CD14-positive monocyte (primary cell): Measurements from ENCODE around the gene PPP1R13B. TPM values are rescaled to one million over a fixed set of nuclear protein-coding genes. Genes with fewer than 3 reads are reported as not detected.

Source experiments
- DNase-seq, 3 donors: peaks; one replicate each; pipeline ENCODE4 v3.0.0-alpha.2; 2011 to 2022
- H2AFZ ChIP-seq: 2 replicates; pipeline ENCODE4 v1.6.0; 2012; ENCODE audit warnings: mild to moderate bottlenecking, low read depth, low read length, inconsistent platforms; ENCODE audit not compliant: insufficient read depth, poor library complexity, severe bottlenecking
- H3K27ac ChIP-seq, 2 donors: 1 replicate in 1 of 2; 2 replicates in 1 of 2; pipeline ENCODE4 v1.5.1; 2012 to 2013; ENCODE audit warnings: low read length in 2 of 2, control low read depth in 1 of 2, inconsistent platforms in 1 of 2, low read depth in 1 of 2, mild to moderate bottlenecking in 1 of 2
- H3K27me3 ChIP-seq, 2 donors: one replicate each; pipeline versions ENCODE4 v1.6.0 to v1.6.1; 2011 to 2013; ENCODE audit warnings: low read length in 2 of 2; ENCODE audit not compliant: control insufficient read depth in 2 of 2, insufficient read depth in 2 of 2
- H3K36me3 ChIP-seq, 2 donors: replicated peaks in 1 of 2; 1 replicate in 1 of 2; 2 replicates in 1 of 2; pipeline versions ENCODE4 v1.5.1 to v1.6.1; 2012 to 2013; ENCODE audit warnings: low read length in 2 of 2, control low read depth in 1 of 2, inconsistent platforms in 1 of 2, mild to moderate bottlenecking in 1 of 2; ENCODE audit not compliant: insufficient read depth in 2 of 2, control insufficient read depth in 1 of 2
- H3K4me1 ChIP-seq, 2 donors: 1 replicate in 1 of 2; 2 replicates in 1 of 2; pipeline versions ENCODE4 v1.5.1 to v1.6.1; 2012 to 2013; ENCODE audit warnings: low read length in 2 of 2, control low read depth in 1 of 2, inconsistent platforms in 1 of 2, mild to moderate bottlenecking in 1 of 2, moderate library complexity in 1 of 2; ENCODE audit not compliant: insufficient read depth in 2 of 2, control insufficient read depth in 1 of 2
- H3K4me2 ChIP-seq: replicated peaks from 2 replicates; pipeline ENCODE3; 2012; ENCODE audit warnings: low read length, moderate library complexity, mild to moderate bottlenecking; ENCODE audit not compliant: poor library complexity, severe bottlenecking; ENCODE audit errors: extremely low read depth
- H3K4me3 ChIP-seq, 3 experiments: fragments of 200-600 bp in 1 of 3; sonication (generic) in 1 of 3; replicated peaks in 1 of 3; 1 replicate in 2 of 3; 2 replicates in 1 of 3; pipeline ENCODE4 v1.5.1; 2011 to 2013; ENCODE audit warnings: low read length in 3 of 3, mild to moderate bottlenecking in 3 of 3, control low read depth in 2 of 3, low read depth in 2 of 3, inconsistent platforms in 1 of 3, moderate library complexity in 1 of 3
- H3K79me2 ChIP-seq: 2 replicates; pipeline ENCODE4 v1.6.0; 2012; ENCODE audit warnings: mild to moderate bottlenecking, control low read depth, inconsistent platforms, low read length, moderate library complexity; ENCODE audit not compliant: insufficient read depth
- H3K9ac ChIP-seq: 2 replicates; pipeline ENCODE4 v1.6.0; 2017; ENCODE audit warnings: low read length, mild to moderate bottlenecking; ENCODE audit not compliant: insufficient read depth, poor library complexity, severe bottlenecking
- H3K9me3 ChIP-seq, 2 donors: replicated peaks in 1 of 2; 1 replicate in 1 of 2; 2 replicates in 1 of 2; pipeline versions ENCODE4 v1.5.1 to v1.6.1; 2012 to 2013; ENCODE audit warnings: low read length in 2 of 2, control low read depth in 1 of 2; ENCODE audit not compliant: control insufficient read depth in 1 of 2, insufficient read depth in 1 of 2
- H4K20me1 ChIP-seq: 2 replicates; pipeline ENCODE4 v1.6.0; 2012; ENCODE audit warnings: mild to moderate bottlenecking, low read length, control low read depth, moderate library complexity; ENCODE audit not compliant: insufficient read depth
- H3K27ac Mint-ChIP-seq, 7 donors: one replicate each; pipeline ENCODE4 v1.8.0; 2020; ENCODE audit warnings: mild to moderate bottlenecking in 7 of 7, mixed read lengths in 7 of 7, moderate library complexity in 6 of 7, inconsistent platforms in 2 of 7
- H3K27me3 Mint-ChIP-seq, 3 donors: one replicate each; pipeline ENCODE4 v1.8.0; 2021 to 2022; ENCODE audit warnings: low read depth in 3 of 3, mild to moderate bottlenecking in 3 of 3, mixed read lengths in 3 of 3, moderate library complexity in 3 of 3, inconsistent platforms in 1 of 3
- H3K36me3 Mint-ChIP-seq, 2 donors: one replicate each; pipeline ENCODE4 v1.8.0; 2020; ENCODE audit warnings: mixed read lengths in 2 of 2, inconsistent platforms in 1 of 2, mild to moderate bottlenecking in 1 of 2
- H3K4me1 Mint-ChIP-seq: one replicate; pipeline ENCODE4 v1.8.0; 2020; ENCODE audit warnings: mild to moderate bottlenecking, mixed read lengths
- H3K4me3 Mint-ChIP-seq, 2 donors: one replicate each; pipeline ENCODE4 v1.8.0; 2020; ENCODE audit warnings: mild to moderate bottlenecking in 2 of 2, mixed read lengths in 2 of 2, moderate library complexity in 1 of 2
- H3K9me3 Mint-ChIP-seq, 7 donors: one replicate each; pipeline ENCODE4 v1.8.0; 2020 to 2022; ENCODE audit warnings: mixed read lengths in 7 of 7, mild to moderate bottlenecking in 6 of 7, moderate library complexity in 6 of 7, inconsistent platforms in 2 of 7
- WGBS: methylation state at CpG from one replicate; pipeline ENCODE4 v1.1.5; 2013; ENCODE audit warnings: missing lambda C conversion rate; ENCODE audit not compliant: insufficient coverage; 5-methylcytosine and 5-hydroxymethylcytosine counted together
- intact Hi-C, 2 donors: fragments of 100-400 bp; cut with micrococcal nuclease; formaldehyde crosslinking; loops; one replicate each; pipeline versions ENCODE4 v1.15.0 to v1.15.1; 2023
- polyA plus RNA-seq, 3 donors: library from polyadenylated mRNA; depleted of rRNA in 1 of 3; unstranded in 2 of 3; stranded (reverse) in 1 of 3; fragments of 300-500 nt in 2 of 3; fragments of >200 nt in 1 of 3; fragmentation: Illumina TruSeq in 2 of 3; gene quantifications; 1 replicate in 2 of 3; 2 replicates in 1 of 3; pipeline ENCODE4 v1.2.3, GENCODE V29; 2012 to 2021
- TF ChIP-seq, protein P1 (sequence below): fragments of 200-600 bp; IDR thresholded peaks from one replicate; pipeline ENCODE4 v1.8.0; 2022; ENCODE audit warnings: antibody characterized with exemption, mild to moderate bottlenecking

PPP1R13B gene
- polyA plus RNA-seq, 3 donors = 0.48 to 1.1 (median 0.99) TPM

DNA sequence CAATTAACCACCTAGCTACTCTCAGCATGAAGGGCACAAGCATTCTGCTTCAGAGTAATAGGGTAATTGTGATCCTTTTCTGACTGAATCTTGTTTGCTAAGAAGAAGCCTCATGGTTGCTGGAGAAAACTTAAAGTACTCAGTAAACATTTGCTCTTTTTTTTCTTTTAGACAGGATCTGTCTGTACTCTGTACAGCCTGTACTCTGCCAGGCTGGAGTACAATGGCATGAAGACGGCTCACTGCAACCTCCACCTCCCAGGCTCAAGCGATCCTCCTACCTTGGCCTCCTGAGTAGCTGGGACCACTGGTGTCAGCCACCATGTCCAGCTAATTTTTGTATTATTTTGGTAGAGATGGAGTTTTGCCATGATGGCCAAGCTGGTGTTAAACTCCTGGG, 12.4 kb downstream of the PPP1R13B start:
- no CpG with 5 or more reads among the region's 2 CpGs for WGBS
- TF ChIP-seq, protein P1, sequence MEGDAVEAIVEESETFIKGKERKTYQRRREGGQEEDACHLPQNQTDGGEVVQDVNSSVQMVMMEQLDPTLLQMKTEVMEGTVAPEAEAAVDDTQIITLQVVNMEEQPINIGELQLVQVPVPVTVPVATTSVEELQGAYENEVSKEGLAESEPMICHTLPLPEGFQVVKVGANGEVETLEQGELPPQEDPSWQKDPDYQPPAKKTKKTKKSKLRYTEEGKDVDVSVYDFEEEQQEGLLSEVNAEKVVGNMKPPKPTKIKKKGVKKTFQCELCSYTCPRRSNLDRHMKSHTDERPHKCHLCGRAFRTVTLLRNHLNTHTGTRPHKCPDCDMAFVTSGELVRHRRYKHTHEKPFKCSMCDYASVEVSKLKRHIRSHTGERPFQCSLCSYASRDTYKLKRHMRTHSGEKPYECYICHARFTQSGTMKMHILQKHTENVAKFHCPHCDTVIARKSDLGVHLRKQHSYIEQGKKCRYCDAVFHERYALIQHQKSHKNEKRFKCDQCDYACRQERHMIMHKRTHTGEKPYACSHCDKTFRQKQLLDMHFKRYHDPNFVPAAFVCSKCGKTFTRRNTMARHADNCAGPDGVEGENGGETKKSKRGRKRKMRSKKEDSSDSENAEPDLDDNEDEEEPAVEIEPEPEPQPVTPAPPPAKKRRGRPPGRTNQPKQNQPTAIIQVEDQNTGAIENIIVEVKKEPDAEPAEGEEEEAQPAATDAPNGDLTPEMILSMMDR = no peak
- H3K4me3 ChIP-seq = no peak overlapping the region
- H3K27me3 Mint-ChIP-seq = peaks cover 10 to 35% (median 10%) of the 10 kb centered on the region in 3 donors
- H3K4me1 Mint-ChIP-seq = no peaks in the 10 kb centered on the region
- no peak overlapping the region for H3K4me3 Mint-ChIP-seq
- H3K36me3 ChIP-seq = no peaks in the 10 kb centered on the region
- no peaks in the 10 kb centered on the region for H3K27me3 ChIP-seq
- no peaks in the 10 kb centered on the region for H3K36me3 Mint-ChIP-seq
- no peaks in the 10 kb centered on the region for H3K79me2 ChIP-seq
- no peaks in the 10 kb centered on the region for H3K9me3 Mint-ChIP-seq
- no peak overlapping the region for H3K9ac ChIP-seq
- H4K20me1 ChIP-seq = no peaks in the 10 kb centered on the region
- H3K4me1 ChIP-seq = no peaks in the 10 kb centered on the region
- intact Hi-C loops = no loop called here
- peak overlapping the region in 1 of 7 donors; percentile 40 for H3K27ac Mint-ChIP-seq
- no peak for DNase-seq
- no peak overlapping the region for H3K27ac ChIP-seq
- H3K9me3 ChIP-seq = no peaks in the 10 kb centered on the region
- H3K4me2 ChIP-seq = no peak overlapping the region
- no peak overlapping the region for H2AFZ ChIP-seq

DNA sequence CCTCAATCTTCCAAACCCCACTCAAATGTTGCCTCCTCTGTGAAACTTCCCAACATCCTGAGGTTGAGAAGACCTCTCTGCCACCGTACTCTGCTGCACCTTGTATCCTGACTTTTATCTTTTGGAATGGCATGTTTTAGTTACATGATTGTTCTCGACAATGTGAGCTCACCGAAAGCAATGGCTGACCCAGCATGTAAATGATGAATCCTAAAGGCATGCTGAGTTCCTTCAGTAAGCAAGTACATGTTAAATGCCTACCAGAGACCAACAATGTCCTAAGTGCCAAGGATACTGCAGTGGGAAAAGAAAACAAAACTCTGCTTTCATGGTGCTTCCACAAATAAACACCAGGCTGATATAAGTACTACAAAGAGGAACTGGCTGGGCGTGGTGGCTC, 13.7 kb downstream of the PPP1R13B start:
- Mint-ChIP-seq H3K4me3 (no peak overlapping the region), H3K36me3 (no peaks in the 10 kb centered on the region), H3K27me3 (peaks cover 8 to 30% (median 12%) of the 10 kb centered on the region in 3 donors), H3K27ac (no peak overlapping the region), H3K9me3 (no peaks in the 10 kb centered on the region), H3K4me1 (no peaks in the 10 kb centered on the region)
- H3K79me2 ChIP-seq = no peaks in the 10 kb centered on the region
- no peak overlapping the region for H3K4me2 ChIP-seq
- H3K4me1 ChIP-seq = no peaks in the 10 kb centered on the region
- H3K9ac ChIP-seq = no peak overlapping the region
- no peaks in the 10 kb centered on the region for H4K20me1 ChIP-seq
- intact Hi-C loops = no loop called here
- 94% methylated on average over 2 of the region's 4 CpGs for WGBS
- H3K36me3 ChIP-seq = no peaks in the 10 kb centered on the region
- no peaks in the 10 kb centered on the region for H3K27me3 ChIP-seq
- no peak overlapping the region for H3K27ac ChIP-seq
- TF ChIP-seq, protein P1 = no peak
- H2AFZ ChIP-seq = no peak overlapping the region
- no peak for DNase-seq
- no peaks in the 10 kb centered on the region for H3K9me3 ChIP-seq
- H3K4me3 ChIP-seq = no peak overlapping the region
